Caco-2 (cell line): Measurements from ENCODE around the gene MPST. TPM values are rescaled to one million over a fixed set of nuclear protein-coding genes. Genes with fewer than 3 reads are reported as not detected.

ENCODE experiments used
- BruUV-seq: library from RNA; stranded (reverse); fragments of 400-500 nt; replicated peaks from 2 replicates; lab custom pipeline; 2021; lab: Mats Ljungman, UMichigan
- CTCF ChIA-PET: fragments of 300-600 bp; sonication (Branson Sonifier 250); formaldehyde crosslinking; loops from one replicate; lab custom pipeline; 2022; ENCODE audit warnings: antibody characterized with exemption; lab: Charles Lee
- POLR2A ChIA-PET: fragments of 300-600 bp; sonication (Branson Sonifier 250); formaldehyde crosslinking; loops from one replicate; lab custom pipeline; 2022; ENCODE audit warnings: antibody characterized with exemption; lab: Charles Lee
- DNase-seq, 2 experiments: peaks; one replicate each; pipeline versions ENCODE4 v3.0.0 to v3.0.0-alpha.2; 2020 to 2022
- H3K27me3 ChIP-seq: replicated peaks from 2 replicates; pipeline ENCODE4 v1.6.0; 2011; ENCODE audit warnings: low read length; ENCODE audit not compliant: control insufficient read depth, insufficient read depth
- H3K36me3 ChIP-seq: 2 replicates; pipeline ENCODE4 v1.5.1; 2011; ENCODE audit warnings: low read length; ENCODE audit not compliant: control insufficient read depth, insufficient read depth
- H3K4me1 ChIP-seq: fragments of 250-450 bp; sonication (Bioruptor Pico); 2 replicates; pipeline ENCODE4 v1.5.1; 2020; ENCODE audit warnings: mild to moderate bottlenecking
- H3K4me3 ChIP-seq: 2 replicates; pipeline ENCODE4 v1.5.1; 2011; ENCODE audit warnings: low read depth, mild to moderate bottlenecking, control low read depth, low read length
- H3K9me3 ChIP-seq: fragments of 250-450 bp; sonication (Bioruptor Pico); 2 replicates; pipeline ENCODE4 v1.5.1; 2020; ENCODE audit warnings: mild to moderate bottlenecking, moderate library complexity
- H3K27ac Mint-ChIP-seq: one replicate; pipeline ENCODE4 v1.8.0; 2022; ENCODE audit warnings: mixed read lengths; ENCODE audit not compliant: unreplicated experiment
- H3K27me3 Mint-ChIP-seq: one replicate; pipeline ENCODE4 v1.8.0; 2022; ENCODE audit warnings: mixed read lengths; ENCODE audit not compliant: insufficient read depth, unreplicated experiment
- H3K36me3 Mint-ChIP-seq: one replicate; pipeline ENCODE4 v1.8.0; 2022; ENCODE audit warnings: mild to moderate bottlenecking, mixed read lengths; ENCODE audit not compliant: insufficient read depth, unreplicated experiment
- H3K4me1 Mint-ChIP-seq: one replicate; pipeline ENCODE4 v1.8.0; 2022; ENCODE audit warnings: low read depth, mixed read lengths; ENCODE audit not compliant: unreplicated experiment
- H3K4me3 Mint-ChIP-seq: one replicate; pipeline ENCODE4 v1.8.0; 2022; ENCODE audit warnings: mild to moderate bottlenecking, moderate library complexity, mixed read lengths; ENCODE audit not compliant: unreplicated experiment
- H3K9me3 Mint-ChIP-seq: one replicate; pipeline ENCODE4 v1.8.0; 2022; ENCODE audit warnings: mixed read lengths; ENCODE audit not compliant: unreplicated experiment
- intact Hi-C: fragments of 100-400 bp; cut with micrococcal nuclease; formaldehyde crosslinking; loops from one replicate; pipeline ENCODE4 v1.10.0; 2022; ENCODE audit not compliant: unreplicated experiment
- total RNA-seq: library from RNA; stranded (reverse); gene quantifications from 2 replicates; pipeline ENCODE4 v1.2.3, GENCODE V29; 2022
- TF ChIP-seq, protein P1 (sequence below), 2 experiments: fragments of 200-600 bp in 1 of 2; IDR thresholded peaks; 1 replicate in 1 of 2; 2 replicates in 1 of 2; pipeline versions ENCODE4 v1.5.1 to v1.8.0; 2011 to 2022; ENCODE audit warnings: antibody characterized with exemption in 1 of 2, control low read depth in 1 of 2, inconsistent platforms in 1 of 2, low read depth in 1 of 2, low read length in 1 of 2, mild to moderate bottlenecking in 1 of 2, moderate library complexity in 1 of 2; ENCODE audit not compliant: insufficient read depth in 1 of 2, severe bottlenecking in 1 of 2, unreplicated experiment in 1 of 2

MPST gene
- total RNA-seq, 1 experiment from 2014 or later, result 83.7 TPM

DNA sequence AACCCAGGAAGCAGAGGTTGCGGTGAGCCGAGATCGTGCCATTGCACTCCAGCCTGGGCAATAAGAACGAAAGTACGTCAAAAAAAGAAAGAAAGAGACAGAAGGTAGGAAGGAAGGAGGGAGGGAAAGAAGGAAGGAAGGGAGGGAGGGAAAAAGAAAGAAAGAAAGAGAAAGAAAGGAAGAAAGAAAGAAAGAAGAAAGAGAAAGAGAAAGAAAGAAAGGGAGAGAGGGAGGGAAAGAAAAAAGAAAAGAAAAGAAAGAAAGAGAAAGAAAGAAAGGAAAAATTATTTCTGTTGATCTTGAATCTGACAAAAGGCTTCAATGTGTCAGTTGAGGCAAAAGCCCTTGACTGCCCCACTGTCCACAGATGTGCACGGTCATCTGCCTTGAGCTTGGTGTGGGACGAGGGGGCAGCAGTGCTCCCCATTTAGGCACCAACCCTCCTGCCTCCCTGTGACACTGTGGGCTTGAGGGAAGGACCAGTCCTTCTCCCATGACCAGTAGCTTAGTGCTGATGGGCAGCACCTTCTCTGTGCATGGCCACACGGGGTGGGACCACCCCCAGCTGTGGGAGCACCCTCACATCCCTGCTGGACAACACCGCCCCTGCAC, 56.4 kb downstream of the MPST start:
- no peak for DNase-seq
- TF ChIP-seq, protein P1, sequence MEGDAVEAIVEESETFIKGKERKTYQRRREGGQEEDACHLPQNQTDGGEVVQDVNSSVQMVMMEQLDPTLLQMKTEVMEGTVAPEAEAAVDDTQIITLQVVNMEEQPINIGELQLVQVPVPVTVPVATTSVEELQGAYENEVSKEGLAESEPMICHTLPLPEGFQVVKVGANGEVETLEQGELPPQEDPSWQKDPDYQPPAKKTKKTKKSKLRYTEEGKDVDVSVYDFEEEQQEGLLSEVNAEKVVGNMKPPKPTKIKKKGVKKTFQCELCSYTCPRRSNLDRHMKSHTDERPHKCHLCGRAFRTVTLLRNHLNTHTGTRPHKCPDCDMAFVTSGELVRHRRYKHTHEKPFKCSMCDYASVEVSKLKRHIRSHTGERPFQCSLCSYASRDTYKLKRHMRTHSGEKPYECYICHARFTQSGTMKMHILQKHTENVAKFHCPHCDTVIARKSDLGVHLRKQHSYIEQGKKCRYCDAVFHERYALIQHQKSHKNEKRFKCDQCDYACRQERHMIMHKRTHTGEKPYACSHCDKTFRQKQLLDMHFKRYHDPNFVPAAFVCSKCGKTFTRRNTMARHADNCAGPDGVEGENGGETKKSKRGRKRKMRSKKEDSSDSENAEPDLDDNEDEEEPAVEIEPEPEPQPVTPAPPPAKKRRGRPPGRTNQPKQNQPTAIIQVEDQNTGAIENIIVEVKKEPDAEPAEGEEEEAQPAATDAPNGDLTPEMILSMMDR (IDR thresholded peaks at IDR 0.05; ENCODE audit: insufficient read depth in 1 of 2, low read depth in 1 of 2, low read length in 1 of 2, severe bottlenecking in 1 of 2, unreplicated experiment in 1 of 2), result no peak
- H3K36me3 ChIP-seq, result no peaks in the 10 kb centered on the region
- H3K4me3 ChIP-seq, result no peak overlapping the region
- no peaks in the 10 kb centered on the region for H3K4me1 ChIP-seq
- BruUV-seq, result no TSS peak
- H3K9me3 ChIP-seq, result no peaks in the 10 kb centered on the region
- Mint-ChIP-seq H3K27me3 (peaks cover 16% of the 10 kb centered on the region), H3K9me3 (no peaks in the 10 kb centered on the region), H3K36me3 (no peaks in the 10 kb centered on the region), H3K4me1 (no peaks in the 10 kb centered on the region), H3K4me3 (no peak overlapping the region), H3K27ac (no peak overlapping the region)
- ChIA-PET CTCF (interaction anchor here (0.5 kb wide), 1 partner anchor 26 kb away, joined by 5 read pairs; no protein-coding TSS in a partner anchor), POLR2A (no interaction called here)
- intact Hi-C loops, result loop anchor here (2.0 to 10.0 kb wide), 3 partner anchors 71 to 379 kb away; partner anchors contain the start of gene IL2RB
- peaks cover 2% of the 10 kb centered on the region; the same call in 1 of the 2 replicates for H3K27me3 ChIP-seq

DNA sequence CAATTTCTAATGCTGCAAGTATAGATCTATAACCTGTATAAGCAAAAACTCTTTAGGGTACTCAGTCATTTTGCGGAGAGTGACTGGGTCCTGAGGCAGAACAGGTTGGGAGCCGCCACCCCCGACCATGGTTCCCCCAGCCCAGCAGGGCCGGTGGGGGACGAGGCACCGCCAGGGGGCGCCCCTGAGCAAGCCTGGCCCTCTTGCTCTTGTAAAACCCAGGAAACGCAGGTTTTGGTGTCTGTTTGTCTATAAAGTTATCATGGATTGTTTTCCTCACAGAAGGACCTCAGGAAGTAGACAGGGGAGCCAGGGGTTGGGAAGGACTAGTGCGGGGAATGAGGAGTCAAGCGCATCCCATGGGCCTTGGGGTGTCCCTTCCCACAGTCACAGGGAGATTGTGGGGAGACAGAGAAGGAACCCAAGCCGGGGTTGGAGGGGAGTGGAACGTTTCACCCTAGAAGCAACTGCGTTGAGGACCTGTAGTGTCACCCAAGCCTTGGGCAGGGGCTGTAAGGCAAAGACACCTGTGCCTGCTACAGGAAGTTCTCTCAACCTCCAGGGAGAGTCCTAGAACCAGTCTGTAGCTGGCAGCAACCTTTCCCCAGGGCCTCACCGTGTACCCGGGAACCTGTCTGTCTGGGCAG, 58.4 kb downstream of the MPST start:
- Histone ChIP-seq H3K4me3 (no peak overlapping the region), H3K27me3 (peaks cover 2% of the 10 kb centered on the region; the same call in 1 of the 2 replicates), H3K9me3 (no peaks in the 10 kb centered on the region), H3K36me3 (no peaks in the 10 kb centered on the region), H3K4me1 (no peaks in the 10 kb centered on the region)
- H3K27me3 Mint-ChIP-seq, result peaks cover 16% of the 10 kb centered on the region
- TF ChIP-seq, protein P1 (IDR thresholded peaks at IDR 0.05; ENCODE audit: insufficient read depth in 1 of 2, low read depth in 1 of 2, low read length in 1 of 2, severe bottlenecking in 1 of 2, unreplicated experiment in 1 of 2), result peak; percentile 93 to 97
- peak; percentile 61 to 84 for DNase-seq
- BruUV-seq, result no TSS peak
- H3K36me3 Mint-ChIP-seq, result no peaks in the 10 kb centered on the region
- CTCF ChIA-PET, result interaction anchor here (0.6 to 0.8 kb wide), 2 partner anchors 84 to 110 kb away, joined by 5 to 7 read pairs; partner anchors contain the start of gene C1QTNF6
- no peak overlapping the region for H3K4me3 Mint-ChIP-seq
- no peaks in the 10 kb centered on the region for H3K9me3 Mint-ChIP-seq
- POLR2A ChIA-PET, result no interaction called here
- no peak overlapping the region for H3K27ac Mint-ChIP-seq
- intact Hi-C loops, result loop anchor here (2.0 to 10.0 kb wide), 3 partner anchors 69 to 377 kb away; partner anchors contain the start of gene IL2RB
- H3K4me1 Mint-ChIP-seq, result no peaks in the 10 kb centered on the region

DNA sequence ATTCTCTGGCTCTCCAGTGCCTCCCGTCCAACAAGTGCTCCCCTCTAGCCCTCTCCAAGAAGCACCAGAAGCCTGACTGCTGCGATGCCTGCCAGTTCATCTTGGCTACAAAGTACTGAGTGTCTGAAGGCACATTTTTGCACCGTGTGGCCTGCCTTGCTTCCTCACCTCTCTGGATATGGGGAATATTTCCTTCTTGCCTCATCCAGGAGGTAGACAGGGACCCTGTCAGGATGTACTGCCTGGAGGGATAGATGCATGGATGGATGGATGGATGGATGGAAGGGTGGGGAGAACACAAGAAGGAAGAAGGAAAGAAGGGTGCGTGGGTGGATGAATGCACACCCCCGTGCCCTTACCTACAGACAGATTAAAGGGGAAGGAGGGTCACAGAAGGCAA, 59.6 kb downstream of the MPST start:
- Mint-ChIP-seq H3K27ac (no peak overlapping the region), H3K27me3 (peaks cover 23% of the 10 kb centered on the region), H3K9me3 (no peaks in the 10 kb centered on the region), H3K36me3 (no peaks in the 10 kb centered on the region), H3K4me1 (no peaks in the 10 kb centered on the region), H3K4me3 (no peak overlapping the region)
- no peaks in the 10 kb centered on the region for H3K9me3 ChIP-seq
- peaks cover 2% of the 10 kb centered on the region; the same call in 1 of the 2 replicates for H3K27me3 ChIP-seq
- DNase-seq, result no peak
- BruUV-seq, result no TSS peak
- ChIA-PET CTCF (interaction anchor here (1.3 kb wide), 1 partner anchor 120 kb away, joined by 5 read pairs; no protein-coding TSS in a partner anchor), POLR2A (no interaction called here)
- H3K4me3 ChIP-seq, result no peak overlapping the region
- intact Hi-C loops, result loop anchor here (5.0 to 10.0 kb wide), 2 partner anchors 68 to 376 kb away; partner anchors contain the start of gene IL2RB
- TF ChIP-seq, protein P1 (IDR thresholded peaks at IDR 0.05; ENCODE audit: insufficient read depth in 1 of 2, low read depth in 1 of 2, low read length in 1 of 2, severe bottlenecking in 1 of 2, unreplicated experiment in 1 of 2), result no peak
- H3K4me1 ChIP-seq, result no peaks in the 10 kb centered on the region
- H3K36me3 ChIP-seq, result no peaks in the 10 kb centered on the region
